Measurements from ENCODE around the gene C5orf15.
"Not testable (repeated sequence)": the region's sequence is repeated elsewhere in the genome, so short reads cannot be mapped to it uniquely, and the experiment has no call there.

The C5orf15 gene

GRCh38 chr5:133935991-133936650, 32.3 kb downstream of the C5orf15 start:
- not testable (repeated sequence) for DNase-seq

GRCh38 chr5:133935667-133935940, 32.8 kb downstream of the C5orf15 start:
- no peak for DNase-seq

- no peak for DNase-seq
These were observed 33.4 kb downstream of the C5orf15 start for GRCh38 chr5:133934822-133935666.

GRCh38 chr5:133934311-133934710, 34.1 kb downstream of the C5orf15 start:
- DNase-seq: no peak

GRCh38 chr5:133933670-133934295, 34.6 kb downstream of the C5orf15 start:
- no peak for DNase-seq

- no peak for DNase-seq
These were observed 35.3 kb downstream of the C5orf15 start for GRCh38 chr5:133933169-133933509.

GRCh38 chr5:133932441-133933168, 35.8 kb downstream of the C5orf15 start:
- DNase-seq: no peak

GRCh38 chr5:133931546-133931945, 36.9 kb downstream of the C5orf15 start:
- DNase-seq: no peak

GRCh38 chr5:133930813-133931090, 37.7 kb downstream of the C5orf15 start:
- DNase-seq: no peak

- peak; percentile 17 for DNase-seq
These were observed 38.2 kb downstream of the C5orf15 start for GRCh38 chr5:133930061-133930812.

- DNase-seq: no peak
These were observed 39.6 kb downstream of the C5orf15 start for GRCh38 chr5:133928587-133929393.

- no peak for DNase-seq
These were observed 40.9 kb downstream of the C5orf15 start for GRCh38 chr5:133927300-133928180.

GRCh38 chr5:133926489-133927299, 41.7 kb downstream of the C5orf15 start:
- DNase-seq: no peak

- DNase-seq: no peak
These were observed 42.4 kb downstream of the C5orf15 start for GRCh38 chr5:133925866-133926488.

GRCh38 chr5:133925269-133925668, 43.2 kb downstream of the C5orf15 start:
- no peak for DNase-seq

- no peak for DNase-seq
These were observed 44.1 kb downstream of the C5orf15 start for GRCh38 chr5:133924221-133924920.

GRCh38 chr5:133921979-133922378, 46.4 kb downstream of the C5orf15 start:
- no peak for DNase-seq

- no peak for DNase-seq
These were observed 47.4 kb downstream of the C5orf15 start for GRCh38 chr5:133921069-133921468.

All from effector CD4-positive, alpha-beta T cell (primary cell).